GM12891 (cell line): ENCODE results near the gene CEBPB.

Experiments used
- POLR2A ChIP-seq: IDR thresholded peaks from 2 replicates; pipeline ENCODE4 v1.6.1; 2011; ENCODE audit warnings: low read depth, low read length, control low read depth
- POU2F2 ChIP-seq: IDR thresholded peaks from 2 replicates; pipeline ENCODE4 v1.6.1; 2011; ENCODE audit warnings: low read depth, mild to moderate bottlenecking, control low read depth, low read length, moderate library complexity
- SPI1 ChIP-seq: IDR thresholded peaks from 2 replicates; pipeline ENCODE4 v1.6.1; 2011; ENCODE audit warnings: low read depth, low read length, control low read depth
- TAF1 ChIP-seq: IDR thresholded peaks from 2 replicates; pipeline ENCODE4 v1.6.1; 2011; ENCODE audit warnings: low read depth, low read length, control low read depth

- TF ChIP-seq POLR2A, result no peak
- TF ChIP-seq SPI1, result no peak
- TF ChIP-seq POU2F2, result no peak
- no peak for TF ChIP-seq TAF1
These were observed 16.2 kb upstream of the CEBPB start for GRCh38 chr20:50174456-50174855.
